Activated B cell treated with CpG ODN at 0.5 μM for 24 hours (primary cell): ENCODE results near the gene PEX19. TPM values are rescaled to one million over a fixed set of nuclear protein-coding genes. Genes with fewer than 3 reads are reported as not detected.
A peak's percentile ranks its signal among the peaks of the same experiment; 100 is the strongest.

Experiments
- ATAC-seq: fragments of 200-7000 bp; cut with Tn5 transposase; one replicate; pipeline ENCODE4 v1.10.0; 2021; ENCODE audit warnings: low read depth, mild to moderate bottlenecking, moderate library complexity
- CTCF ChIA-PET: fragments of 350-600 bp; sonication (Branson Sonifier 250); formaldehyde crosslinking; loops from one replicate; lab custom pipeline; 2021; ENCODE audit warnings: antibody characterized with exemption; lab: Charles Lee
- POLR2A ChIA-PET: fragments of 350-600 bp; sonication (Branson Sonifier 250); formaldehyde crosslinking; loops from one replicate; lab custom pipeline; 2021; ENCODE audit warnings: antibody characterized with exemption; lab: Charles Lee
- DNase-seq: peaks from one replicate; pipeline ENCODE4 v3.0.0; 2022
- H3K27ac Mint-ChIP-seq: one replicate; pipeline ENCODE4 v1.8.0; 2020; ENCODE audit warnings: mixed read lengths
- H3K27me3 Mint-ChIP-seq: one replicate; pipeline ENCODE4 v1.8.0; 2021; ENCODE audit warnings: mixed read lengths
- H3K36me3 Mint-ChIP-seq: one replicate; pipeline ENCODE4 v1.8.0; 2021; ENCODE audit warnings: low read depth, mixed read lengths
- H3K4me1 Mint-ChIP-seq: one replicate; pipeline ENCODE4 v1.8.0; 2021; ENCODE audit warnings: mixed read lengths
- H3K4me3 Mint-ChIP-seq: one replicate; pipeline ENCODE4 v1.8.0; 2020; ENCODE audit warnings: mild to moderate bottlenecking, mixed read lengths
- H3K9me3 Mint-ChIP-seq: one replicate; pipeline ENCODE4 v1.8.0; 2020; ENCODE audit warnings: mixed read lengths
- intact Hi-C: fragments of 100-400 bp; cut with micrococcal nuclease; formaldehyde crosslinking; loops from one replicate; pipeline ENCODE4 v1.15.1; 2024
- total RNA-seq: library from RNA; stranded (reverse); gene quantifications from 2 replicates; pipeline ENCODE4 v1.2.3, GENCODE V29; 2022
- TF ChIP-seq, protein P1 (sequence below): fragments of 200-600 bp; IDR thresholded peaks from one replicate; pipeline ENCODE4 v1.8.0; 2022; ENCODE audit warnings: antibody characterized with exemption, mild to moderate bottlenecking

The PEX19 gene
- total RNA-seq, 1 donor from 2014 or later, result 50.3 TPM

DNA sequence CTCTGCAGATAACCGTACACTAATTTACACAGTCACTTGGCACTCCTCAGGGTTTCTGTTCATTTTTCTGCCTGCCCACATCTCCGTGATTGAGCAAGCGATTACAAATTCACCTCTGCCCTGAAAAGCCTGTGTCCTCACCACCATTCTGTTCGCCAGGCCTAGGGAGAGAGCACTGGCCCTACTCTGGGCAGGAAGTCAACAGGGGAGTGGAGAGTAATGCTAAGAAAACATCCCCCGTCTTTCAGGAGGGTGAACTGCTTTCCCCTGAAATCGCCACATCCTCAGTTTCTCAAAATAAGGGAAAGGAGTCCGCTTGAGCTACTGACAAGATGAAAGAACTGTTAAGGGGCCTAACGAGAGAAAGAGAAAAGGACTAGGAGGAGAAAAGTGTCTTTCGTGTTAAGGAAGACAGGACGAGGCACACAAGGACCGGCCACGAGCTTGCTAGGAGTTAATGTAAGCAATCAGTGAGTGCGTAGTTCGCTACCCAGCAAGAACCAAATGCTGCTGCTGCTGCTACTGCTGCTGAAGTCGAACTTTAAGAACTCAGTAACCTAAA lies 632 bp downstream of the PEX19 start:
- TF ChIP-seq, protein P1, sequence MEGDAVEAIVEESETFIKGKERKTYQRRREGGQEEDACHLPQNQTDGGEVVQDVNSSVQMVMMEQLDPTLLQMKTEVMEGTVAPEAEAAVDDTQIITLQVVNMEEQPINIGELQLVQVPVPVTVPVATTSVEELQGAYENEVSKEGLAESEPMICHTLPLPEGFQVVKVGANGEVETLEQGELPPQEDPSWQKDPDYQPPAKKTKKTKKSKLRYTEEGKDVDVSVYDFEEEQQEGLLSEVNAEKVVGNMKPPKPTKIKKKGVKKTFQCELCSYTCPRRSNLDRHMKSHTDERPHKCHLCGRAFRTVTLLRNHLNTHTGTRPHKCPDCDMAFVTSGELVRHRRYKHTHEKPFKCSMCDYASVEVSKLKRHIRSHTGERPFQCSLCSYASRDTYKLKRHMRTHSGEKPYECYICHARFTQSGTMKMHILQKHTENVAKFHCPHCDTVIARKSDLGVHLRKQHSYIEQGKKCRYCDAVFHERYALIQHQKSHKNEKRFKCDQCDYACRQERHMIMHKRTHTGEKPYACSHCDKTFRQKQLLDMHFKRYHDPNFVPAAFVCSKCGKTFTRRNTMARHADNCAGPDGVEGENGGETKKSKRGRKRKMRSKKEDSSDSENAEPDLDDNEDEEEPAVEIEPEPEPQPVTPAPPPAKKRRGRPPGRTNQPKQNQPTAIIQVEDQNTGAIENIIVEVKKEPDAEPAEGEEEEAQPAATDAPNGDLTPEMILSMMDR, result no peak
- Mint-ChIP-seq H3K27me3 (no peaks in the 10 kb centered on the region), H3K27ac (peak overlapping the region; percentile 87), H3K4me1 (peaks cover 24% of the 10 kb centered on the region), H3K9me3 (no peaks in the 10 kb centered on the region), H3K36me3 (peaks cover 51% of the 10 kb centered on the region), H3K4me3 (peak overlapping the region; percentile 95)
- ChIA-PET CTCF (interaction anchor here (1.5 to 1.9 kb wide), 3 partner anchors 32 to 181 kb away, joined by 4 to 8 read pairs (median 7); no protein-coding TSS in a partner anchor), POLR2A (interaction anchor here (0.6 to 2.3 kb wide), 9 partner anchors 9 to 186 kb away, joined by 3 to 46 read pairs (median 6); partner anchors contain the start of genes DCAF8 and IGSF8)
- no peak for DNase-seq
- peak; percentile 10 for ATAC-seq
- intact Hi-C loops, result no loop called here

DNA sequence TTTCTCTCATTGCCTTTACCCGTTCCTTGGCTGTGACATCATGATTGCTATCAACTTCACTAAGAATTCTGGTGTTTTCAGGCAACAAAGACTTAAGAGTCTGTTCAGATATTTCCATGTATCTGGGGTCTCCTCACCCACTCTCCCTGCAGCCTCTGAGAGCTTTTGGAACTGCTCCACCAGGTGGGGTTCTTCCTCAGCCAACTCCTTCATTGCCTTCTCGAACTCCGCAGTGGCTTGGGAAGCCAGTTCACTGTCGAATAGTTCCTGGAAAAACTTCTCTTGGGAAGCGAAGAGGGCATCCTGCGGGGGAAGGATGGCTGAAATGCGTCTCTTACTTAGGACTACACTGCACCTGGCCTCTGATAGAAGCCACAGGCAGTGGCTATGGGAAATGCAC lies 2.1 kb downstream of the PEX19 start:
- Mint-ChIP-seq H3K9me3 (no peaks in the 10 kb centered on the region), H3K4me3 (no peak overlapping the region), H3K36me3 (peaks cover 56% of the 10 kb centered on the region), H3K27me3 (no peaks in the 10 kb centered on the region), H3K27ac (no peak overlapping the region), H3K4me1 (peaks cover 24% of the 10 kb centered on the region)
- TF ChIP-seq, protein P1, result no peak
- ATAC-seq, result no peak
- ChIA-PET POLR2A (no interaction called here), CTCF (interaction anchor here (2.8 kb wide), 1 partner anchor 9 kb away, joined by 14 read pairs; no protein-coding TSS in a partner anchor)
- intact Hi-C loops, result no loop called here
- DNase-seq, result no peak

DNA sequence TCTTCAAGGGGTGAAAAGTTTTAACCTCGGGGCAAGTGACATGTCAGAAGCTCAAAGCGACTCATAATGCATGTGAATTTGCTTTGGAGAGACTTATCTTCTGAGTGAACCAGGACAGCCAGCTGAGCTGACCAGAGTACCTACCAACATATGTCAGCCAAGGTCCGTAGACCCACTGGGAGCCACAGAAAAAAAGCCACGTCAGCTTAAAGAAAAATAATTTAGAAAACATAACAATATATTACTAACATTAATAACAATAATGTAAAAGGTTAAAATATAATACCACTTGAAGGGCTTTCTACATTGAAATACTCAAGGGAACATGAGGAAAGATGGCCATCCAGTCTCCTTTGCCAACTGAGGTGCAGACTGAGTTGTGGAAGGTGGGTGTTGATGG lies 6.9 kb downstream of the PEX19 start:
- H3K27ac Mint-ChIP-seq, result no peak overlapping the region
- peaks cover 70% of the 10 kb centered on the region for H3K36me3 Mint-ChIP-seq
- peaks cover 4% of the 10 kb centered on the region for H3K4me1 Mint-ChIP-seq
- ChIA-PET POLR2A (no interaction called here), CTCF (interaction anchor here (2.5 kb wide), 1 partner anchor 14 kb away, joined by 18 read pairs; no protein-coding TSS in a partner anchor)
- intact Hi-C loops, result no loop called here
- no peak for ATAC-seq
- TF ChIP-seq, protein P1, result no peak
- DNase-seq, result no peak
- H3K4me3 Mint-ChIP-seq, result no peak overlapping the region
- no peaks in the 10 kb centered on the region for H3K27me3 Mint-ChIP-seq
- no peaks in the 10 kb centered on the region for H3K9me3 Mint-ChIP-seq

DNA sequence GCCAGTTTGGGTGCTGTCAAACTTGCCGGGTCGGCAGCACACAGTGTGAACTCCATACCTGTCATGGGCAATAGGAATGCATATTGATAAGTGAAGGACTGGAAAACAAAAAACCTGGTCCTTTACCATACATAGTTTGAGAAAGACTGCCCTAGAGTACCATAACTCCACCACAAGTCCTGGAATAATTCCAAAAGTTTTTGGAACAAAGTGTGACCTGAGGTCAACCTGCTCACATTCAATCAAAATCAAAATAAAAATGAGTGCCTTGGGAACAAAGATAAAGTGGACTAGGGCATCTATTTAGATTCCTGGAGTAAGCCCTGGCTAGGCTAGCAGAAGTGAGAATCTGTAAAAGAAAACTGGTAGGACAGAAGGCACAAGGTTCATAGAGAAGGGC lies 7.6 kb downstream of the PEX19 start:
- ATAC-seq, result no peak
- Mint-ChIP-seq H3K4me1 (peaks cover 4% of the 10 kb centered on the region), H3K9me3 (no peaks in the 10 kb centered on the region), H3K27ac (no peak overlapping the region), H3K4me3 (no peak overlapping the region), H3K36me3 (peaks cover 64% of the 10 kb centered on the region), H3K27me3 (no peaks in the 10 kb centered on the region)
- intact Hi-C loops, result no loop called here
- DNase-seq, result no peak
- TF ChIP-seq, protein P1, result no peak
- POLR2A ChIA-PET, result interaction anchor here (2.6 kb wide), 1 partner anchor 14 kb away, joined by 13 read pairs; the partner anchor contains the start of gene DCAF8
- CTCF ChIA-PET, result interaction anchor here (2.5 kb wide), 1 partner anchor 14 kb away, joined by 18 read pairs; no protein-coding TSS in a partner anchor

DNA sequence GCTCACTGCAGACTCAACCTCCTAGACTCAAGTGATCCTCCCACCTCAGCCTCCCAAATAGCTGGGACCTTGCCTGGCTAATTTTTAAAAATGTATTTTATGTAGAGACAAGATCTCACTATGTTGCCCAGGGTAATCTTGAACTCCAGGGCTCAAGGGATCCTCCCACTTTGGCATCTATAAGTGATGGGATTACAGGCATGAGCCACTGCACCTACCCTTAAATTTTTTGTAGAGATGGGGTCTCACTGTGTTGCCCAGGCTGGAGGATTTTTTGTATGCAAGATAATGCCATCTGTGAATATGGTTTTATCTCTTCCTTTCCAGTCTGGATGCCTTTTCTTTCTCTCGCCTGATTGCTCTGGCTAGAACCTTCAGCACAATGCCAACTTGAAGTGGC lies 13.9 kb downstream of the PEX19 start:
- POLR2A ChIA-PET, result interaction anchor here (0.6 kb wide), 1 partner anchor 63 kb away, joined by 5 read pairs; no protein-coding TSS in a partner anchor
- Mint-ChIP-seq H3K4me1 (no peaks in the 10 kb centered on the region), H3K27me3 (no peaks in the 10 kb centered on the region), H3K9me3 (no peaks in the 10 kb centered on the region), H3K36me3 (peaks cover 3% of the 10 kb centered on the region), H3K27ac (no peak overlapping the region), H3K4me3 (no peak overlapping the region)
- intact Hi-C loops, result no loop called here
- DNase-seq, result no peak
- CTCF ChIA-PET, result no interaction called here
- TF ChIP-seq, protein P1, result no peak
- ATAC-seq, result no peak
